ENCODE results near the gene PGGHG.
"Not testable (repeated sequence)": the region's sequence is repeated elsewhere in the genome, so short reads cannot be mapped to it uniquely, and the experiment has no call there.

The PGGHG gene

DNA sequence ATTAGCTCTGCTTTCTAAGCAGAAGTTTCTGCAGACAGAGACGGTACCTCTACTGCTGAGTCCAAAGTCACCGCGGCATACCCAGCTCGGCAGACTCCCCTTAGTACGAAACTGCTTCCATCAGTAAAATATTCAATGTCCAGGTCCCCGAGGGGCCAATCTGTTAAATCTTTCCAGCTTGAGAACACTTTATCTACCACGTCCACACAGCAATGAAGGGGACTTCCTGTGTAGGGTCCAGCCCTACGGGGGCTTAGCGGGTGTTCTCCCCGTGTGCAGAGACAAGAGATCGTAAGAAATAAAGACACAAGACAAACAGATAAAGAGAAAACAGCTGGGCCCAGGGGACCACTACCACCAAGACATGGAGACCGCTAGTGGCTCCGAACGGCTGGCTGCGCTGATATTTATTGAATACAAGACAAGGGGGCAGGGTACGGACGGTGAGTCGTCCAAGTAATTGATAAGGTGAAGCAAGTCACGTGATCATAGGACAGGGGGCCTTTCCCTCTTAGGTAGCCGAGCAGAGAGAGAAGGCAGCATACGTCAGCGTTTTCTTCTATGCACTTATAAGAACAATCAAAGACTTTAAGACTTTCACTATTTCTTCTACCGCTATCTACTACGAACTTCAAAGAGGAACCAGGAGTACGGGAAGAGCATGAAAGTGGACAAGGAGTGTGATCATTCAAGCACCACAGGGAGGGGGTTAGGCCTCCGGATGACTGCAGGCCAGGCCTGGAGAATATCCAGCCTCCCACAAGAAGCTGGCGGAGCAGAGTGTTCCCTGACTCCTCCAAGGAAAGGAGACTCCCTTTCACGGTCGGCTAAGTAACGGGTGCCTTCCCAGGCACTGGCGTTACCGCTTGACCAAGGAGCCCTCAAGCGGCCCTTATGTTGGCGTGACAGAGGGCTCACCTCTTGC is 35.9 kb downstream of the PGGHG start:
- peaks cover 18 to 21% of the 10 kb centered on the region in 2 donors for H3K4me1 ChIP-seq (ENCODE audit: control insufficient read depth in 1 of 2, insufficient read depth in 2 of 2, low read length in 2 of 2)
- H3K9ac ChIP-seq (ENCODE audit: low read depth in 1 of 2, low read length in 2 of 2), result not testable (repeated sequence)

DNA sequence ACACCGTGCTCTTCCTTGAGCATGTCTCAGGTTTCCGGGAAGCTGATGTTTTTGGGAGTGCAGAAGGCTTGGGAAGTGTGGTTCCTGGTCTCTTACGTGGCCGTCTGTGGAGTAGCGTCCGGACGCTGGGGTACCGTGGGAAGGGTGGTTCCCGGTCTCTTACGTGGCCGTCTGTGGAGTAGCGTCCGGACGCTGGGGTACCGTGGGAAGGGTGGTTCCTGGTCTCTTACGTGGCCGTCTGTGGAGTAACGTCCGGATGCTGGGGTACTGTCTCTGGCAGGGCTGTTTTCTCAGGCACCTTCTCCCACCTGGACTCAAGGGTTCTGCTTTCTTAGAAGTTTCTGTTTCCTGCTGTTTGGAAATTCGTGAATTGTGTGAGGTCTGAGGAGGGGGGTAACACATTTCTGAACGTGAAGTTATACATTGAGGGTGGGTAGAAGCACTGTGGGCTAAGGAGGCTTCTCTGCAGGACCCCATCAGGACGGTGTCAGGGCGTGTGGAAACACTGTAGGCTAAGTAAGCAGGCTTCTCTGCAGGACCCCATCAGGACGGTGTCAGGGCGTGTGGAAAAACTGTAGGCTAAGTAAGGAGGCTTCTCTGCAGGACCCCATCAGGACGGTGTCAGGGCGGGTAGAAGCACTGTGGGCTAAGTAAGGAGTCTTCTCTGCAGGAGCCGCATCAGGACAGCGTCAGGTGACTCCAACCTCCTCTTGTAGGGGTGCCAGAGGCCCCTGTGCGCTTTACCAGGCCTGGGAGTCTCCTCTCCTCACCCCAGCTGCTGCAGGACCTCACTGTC is 37.1 kb downstream of the PGGHG start:
- no peak overlapping the region for H3K4me3 ChIP-seq (ENCODE audit: low read depth in 1 of 2, low read length in 2 of 2)
- H3K9ac ChIP-seq (ENCODE audit: low read depth in 1 of 2, low read length in 2 of 2), result peak overlapping the region in 1 of 2 donors; percentile 38
- peak overlapping the region; percentile 75 for H3K27ac ChIP-seq (ENCODE audit: low read depth, low read length)
- H3K9me3 ChIP-seq (ENCODE audit: control insufficient read depth in 1 of 2, low read length in 2 of 2), result no peaks in the 10 kb centered on the region
- H3K27me3 ChIP-seq (ENCODE audit: control insufficient read depth in 1 of 2, insufficient read depth in 2 of 2, low read length in 2 of 2), result no peaks in the 10 kb centered on the region
- peaks cover 18 to 21% of the 10 kb centered on the region in 2 donors for H3K4me1 ChIP-seq (ENCODE audit: control insufficient read depth in 1 of 2, insufficient read depth in 2 of 2, low read length in 2 of 2)
- H3K36me3 ChIP-seq (ENCODE audit: control insufficient read depth in 1 of 2, insufficient read depth in 2 of 2, low read length in 2 of 2), result no peaks in the 10 kb centered on the region

More for the DNA sequence above, 35.9 kb downstream of the PGGHG start:
- not testable (repeated sequence) for H3K36me3 ChIP-seq (ENCODE audit: control insufficient read depth in 1 of 2, insufficient read depth in 2 of 2, low read length in 2 of 2); H3K9me3 ChIP-seq (ENCODE audit: control insufficient read depth in 1 of 2, low read length in 2 of 2); H3K27me3 ChIP-seq (ENCODE audit: control insufficient read depth in 1 of 2, insufficient read depth in 2 of 2, low read length in 2 of 2); H3K4me3 ChIP-seq (ENCODE audit: low read depth in 1 of 2, low read length in 2 of 2)
- peak overlapping the region; percentile 20 for H3K27ac ChIP-seq (ENCODE audit: low read depth, low read length)

DNA sequence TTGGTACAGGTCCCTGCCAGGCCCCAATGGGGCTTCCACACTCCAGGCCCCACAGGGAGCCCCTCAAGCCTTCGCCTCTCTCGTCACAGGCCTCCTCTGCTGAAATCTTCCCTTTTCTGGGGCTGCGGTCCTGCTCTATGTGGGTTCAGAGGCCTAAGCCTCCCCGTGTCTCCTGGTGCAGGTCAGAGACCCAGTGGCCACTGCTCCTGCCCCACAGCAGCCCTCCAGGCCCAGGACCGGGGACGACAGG is 37.6 kb downstream of the PGGHG start:
- no peaks in the 10 kb centered on the region for H3K27me3 ChIP-seq (ENCODE audit: control insufficient read depth in 1 of 2, insufficient read depth in 2 of 2, low read length in 2 of 2)

DNA sequence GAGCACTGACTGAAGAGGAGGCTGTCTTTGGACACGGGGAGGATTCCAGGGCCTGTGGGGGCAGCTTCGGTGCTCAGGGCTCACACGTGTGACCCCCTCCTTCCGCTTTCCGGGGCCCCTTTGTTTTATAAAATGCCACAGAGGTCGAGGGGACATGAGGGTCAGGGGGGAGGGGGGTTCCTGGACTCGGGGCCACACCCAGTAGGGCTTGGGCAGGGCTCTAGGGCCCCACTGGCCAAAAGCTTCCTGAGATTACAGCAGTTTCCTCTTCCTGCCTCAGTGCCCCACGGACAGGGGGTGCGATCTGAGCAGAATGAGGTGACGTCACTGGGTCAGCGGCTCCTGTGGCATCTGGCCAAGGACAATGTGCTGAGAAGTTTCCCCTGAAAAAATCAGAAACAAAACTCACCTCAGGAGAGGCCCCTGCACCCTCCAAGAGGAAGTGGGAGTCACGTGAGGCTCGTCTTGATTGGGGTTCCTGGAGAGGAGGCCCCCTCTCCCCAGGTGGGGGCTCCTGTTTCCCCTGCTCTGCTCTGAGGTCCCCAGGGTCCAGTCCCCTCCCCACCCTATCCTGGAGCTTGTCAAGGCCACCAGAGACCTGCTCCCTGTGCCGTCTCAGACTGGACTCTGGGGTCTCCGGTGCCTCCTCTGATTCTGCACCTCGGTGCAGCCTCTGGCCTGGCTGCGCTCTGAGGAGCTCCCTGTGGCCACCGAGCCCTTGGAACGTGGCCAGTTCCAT is 38.1 kb downstream of the PGGHG start:
- Histone ChIP-seq H3K27ac (ENCODE audit: low read depth, low read length) (peak overlapping the region; percentile 75), H3K4me1 (ENCODE audit: control insufficient read depth in 1 of 2, insufficient read depth in 2 of 2, low read length in 2 of 2) (peaks cover 21 to 23% of the 10 kb centered on the region in 2 donors), H3K9me3 (ENCODE audit: control insufficient read depth in 1 of 2, low read length in 2 of 2) (no peaks in the 10 kb centered on the region), H3K27me3 (ENCODE audit: control insufficient read depth in 1 of 2, insufficient read depth in 2 of 2, low read length in 2 of 2) (no peaks in the 10 kb centered on the region), H3K9ac (ENCODE audit: low read depth in 1 of 2, low read length in 2 of 2) (peak overlapping the region in 1 of 2 donors; percentile 38), H3K36me3 (ENCODE audit: control insufficient read depth in 1 of 2, insufficient read depth in 2 of 2, low read length in 2 of 2) (no peaks in the 10 kb centered on the region), H3K4me3 (ENCODE audit: low read depth in 1 of 2, low read length in 2 of 2) (no peak overlapping the region)

More for the DNA sequence above, 37.6 kb downstream of the PGGHG start:
- no peaks in the 10 kb centered on the region for H3K36me3 ChIP-seq (ENCODE audit: control insufficient read depth in 1 of 2, insufficient read depth in 2 of 2, low read length in 2 of 2)
- H3K9me3 ChIP-seq (ENCODE audit: control insufficient read depth in 1 of 2, low read length in 2 of 2), result no peaks in the 10 kb centered on the region
- peak overlapping the region in 1 of 2 donors; percentile 38 for H3K9ac ChIP-seq (ENCODE audit: low read depth in 1 of 2, low read length in 2 of 2)
- H3K4me3 ChIP-seq (ENCODE audit: low read depth in 1 of 2, low read length in 2 of 2), result no peak overlapping the region
- H3K27ac ChIP-seq (ENCODE audit: low read depth, low read length), result peak overlapping the region; percentile 75
- H3K4me1 ChIP-seq (ENCODE audit: control insufficient read depth in 1 of 2, insufficient read depth in 2 of 2, low read length in 2 of 2), result peaks cover 21 to 23% of the 10 kb centered on the region in 2 donors

DNA sequence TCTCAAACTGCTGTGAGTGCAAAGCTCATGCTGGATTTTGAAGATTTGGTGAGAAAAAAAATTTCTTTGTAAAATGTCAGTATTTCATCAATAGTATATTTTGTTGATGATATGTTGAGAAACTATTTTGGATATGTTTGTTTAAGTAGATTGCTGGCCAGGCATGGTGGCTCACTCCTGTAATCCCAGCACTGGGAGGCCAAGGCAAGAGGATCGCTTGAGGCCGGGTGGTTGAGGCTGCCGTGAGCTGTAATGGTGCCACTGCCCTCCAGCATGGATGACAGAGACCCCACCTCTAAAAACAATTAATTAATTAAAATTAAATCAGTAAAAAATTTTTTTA is 38.6 kb downstream of the PGGHG start:
- peak overlapping the region; percentile 73 for H3K27ac ChIP-seq (ENCODE audit: low read depth, low read length)
- H3K4me3 ChIP-seq (ENCODE audit: low read depth in 1 of 2, low read length in 2 of 2), result no peak overlapping the region
- H3K36me3 ChIP-seq (ENCODE audit: control insufficient read depth in 1 of 2, insufficient read depth in 2 of 2, low read length in 2 of 2), result no peaks in the 10 kb centered on the region
- no peaks in the 10 kb centered on the region for H3K9me3 ChIP-seq (ENCODE audit: control insufficient read depth in 1 of 2, low read length in 2 of 2)
- H3K27me3 ChIP-seq (ENCODE audit: control insufficient read depth in 1 of 2, insufficient read depth in 2 of 2, low read length in 2 of 2), result no peaks in the 10 kb centered on the region
- H3K4me1 ChIP-seq (ENCODE audit: control insufficient read depth in 1 of 2, insufficient read depth in 2 of 2, low read length in 2 of 2), result peaks cover 21 to 23% of the 10 kb centered on the region in 2 donors
- H3K9ac ChIP-seq (ENCODE audit: low read depth in 1 of 2, low read length in 2 of 2), result peak overlapping the region in 1 of 2 donors; percentile 38

DNA sequence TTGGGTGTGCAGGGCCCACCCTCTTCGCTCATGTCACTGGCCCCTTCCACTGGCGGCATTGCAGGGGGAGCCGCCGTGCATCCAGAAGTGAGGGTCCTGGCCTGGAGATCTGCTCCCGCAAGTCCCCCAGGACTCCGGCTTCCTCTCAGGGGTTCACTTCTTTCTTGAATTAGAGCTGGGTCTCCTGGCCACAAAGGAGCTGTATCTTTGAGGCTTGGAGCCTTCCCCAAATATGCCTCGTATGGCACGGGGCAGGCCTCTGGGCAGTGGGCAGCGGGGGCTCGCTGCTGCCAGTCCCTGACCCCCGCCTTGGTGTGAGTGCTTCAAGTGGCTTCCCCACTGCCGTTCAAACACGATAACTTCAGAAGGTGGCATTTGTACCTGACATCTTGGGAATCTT is 39.1 kb downstream of the PGGHG start:
- H3K9ac ChIP-seq (ENCODE audit: low read depth in 1 of 2, low read length in 2 of 2), result no peak overlapping the region
- no peaks in the 10 kb centered on the region for H3K9me3 ChIP-seq (ENCODE audit: control insufficient read depth in 1 of 2, low read length in 2 of 2)
- H3K27ac ChIP-seq (ENCODE audit: low read depth, low read length), result no peak overlapping the region
- peaks cover 21 to 23% of the 10 kb centered on the region in 2 donors for H3K4me1 ChIP-seq (ENCODE audit: control insufficient read depth in 1 of 2, insufficient read depth in 2 of 2, low read length in 2 of 2)
- no peak overlapping the region for H3K4me3 ChIP-seq (ENCODE audit: low read depth in 1 of 2, low read length in 2 of 2)
- H3K27me3 ChIP-seq (ENCODE audit: control insufficient read depth in 1 of 2, insufficient read depth in 2 of 2, low read length in 2 of 2), result no peaks in the 10 kb centered on the region
- no peaks in the 10 kb centered on the region for H3K36me3 ChIP-seq (ENCODE audit: control insufficient read depth in 1 of 2, insufficient read depth in 2 of 2, low read length in 2 of 2)

DNA sequence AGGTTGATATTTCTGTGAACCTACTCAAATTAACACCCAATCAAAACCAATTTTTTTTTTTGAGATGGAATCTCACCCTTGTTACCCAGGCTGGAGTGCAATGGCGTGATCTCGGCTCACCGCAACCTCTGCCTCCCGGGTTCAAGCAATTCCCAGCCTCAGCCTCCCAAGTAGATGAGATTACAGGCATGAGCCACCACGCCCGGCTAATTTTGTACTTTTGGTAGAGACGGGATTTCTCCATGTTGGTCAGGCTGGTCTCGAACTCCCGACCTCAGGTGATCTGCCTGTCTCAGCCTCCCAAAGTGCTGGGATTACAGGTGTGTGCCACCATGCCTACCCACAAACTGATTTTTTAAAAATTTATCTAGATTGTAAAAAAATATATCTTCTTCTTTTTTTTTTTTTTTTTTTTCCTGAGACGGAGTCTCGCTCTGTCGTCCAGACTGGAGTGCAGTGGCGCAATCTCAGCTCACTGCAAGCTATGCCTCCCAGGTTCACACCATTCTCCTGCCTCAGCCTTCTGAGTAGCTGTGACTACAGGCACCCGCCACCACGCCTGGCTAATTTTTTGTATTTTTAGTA is 39.7 kb downstream of the PGGHG start:
- peaks cover 21 to 23% of the 10 kb centered on the region in 2 donors for H3K4me1 ChIP-seq (ENCODE audit: control insufficient read depth in 1 of 2, insufficient read depth in 2 of 2, low read length in 2 of 2)
- H3K4me3 ChIP-seq (ENCODE audit: low read depth in 1 of 2, low read length in 2 of 2); H3K9ac ChIP-seq (ENCODE audit: low read depth in 1 of 2, low read length in 2 of 2); H3K36me3 ChIP-seq (ENCODE audit: control insufficient read depth in 1 of 2, insufficient read depth in 2 of 2, low read length in 2 of 2); H3K27ac ChIP-seq (ENCODE audit: low read depth, low read length); H3K9me3 ChIP-seq (ENCODE audit: control insufficient read depth in 1 of 2, low read length in 2 of 2); H3K27me3 ChIP-seq (ENCODE audit: control insufficient read depth in 1 of 2, insufficient read depth in 2 of 2, low read length in 2 of 2): not testable (repeated sequence)

DNA sequence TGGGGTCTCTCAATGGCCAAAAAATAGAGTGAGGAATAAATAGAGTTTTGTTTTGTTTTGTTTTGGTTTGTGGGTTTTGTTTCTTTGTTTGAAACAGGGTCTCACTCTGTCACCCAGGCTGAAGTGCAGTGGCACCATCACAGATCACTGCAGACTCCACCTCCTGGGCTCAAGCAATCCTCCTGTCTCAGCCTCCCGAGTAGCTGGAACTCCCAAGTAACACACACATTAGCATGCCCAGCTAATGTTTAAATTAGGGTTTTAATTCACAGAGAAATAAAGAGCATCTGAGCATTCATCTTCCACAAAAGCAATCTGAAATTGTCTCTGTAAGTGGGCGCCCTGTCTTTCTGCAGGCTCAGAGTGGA is 40.9 kb downstream of the PGGHG start:
- Histone ChIP-seq H3K4me3 (ENCODE audit: low read depth in 1 of 2, low read length in 2 of 2) (no peak overlapping the region), H3K27me3 (ENCODE audit: control insufficient read depth in 1 of 2, insufficient read depth in 2 of 2, low read length in 2 of 2) (no peaks in the 10 kb centered on the region), H3K4me1 (ENCODE audit: control insufficient read depth in 1 of 2, insufficient read depth in 2 of 2, low read length in 2 of 2) (peaks cover 15 to 23% of the 10 kb centered on the region in 2 donors), H3K9ac (ENCODE audit: low read depth in 1 of 2, low read length in 2 of 2) (no peak overlapping the region), H3K9me3 (ENCODE audit: control insufficient read depth in 1 of 2, low read length in 2 of 2) (no peaks in the 10 kb centered on the region), H3K27ac (ENCODE audit: low read depth, low read length) (no peak overlapping the region), H3K36me3 (ENCODE audit: control insufficient read depth in 1 of 2, insufficient read depth in 2 of 2, low read length in 2 of 2) (no peaks in the 10 kb centered on the region)

DNA sequence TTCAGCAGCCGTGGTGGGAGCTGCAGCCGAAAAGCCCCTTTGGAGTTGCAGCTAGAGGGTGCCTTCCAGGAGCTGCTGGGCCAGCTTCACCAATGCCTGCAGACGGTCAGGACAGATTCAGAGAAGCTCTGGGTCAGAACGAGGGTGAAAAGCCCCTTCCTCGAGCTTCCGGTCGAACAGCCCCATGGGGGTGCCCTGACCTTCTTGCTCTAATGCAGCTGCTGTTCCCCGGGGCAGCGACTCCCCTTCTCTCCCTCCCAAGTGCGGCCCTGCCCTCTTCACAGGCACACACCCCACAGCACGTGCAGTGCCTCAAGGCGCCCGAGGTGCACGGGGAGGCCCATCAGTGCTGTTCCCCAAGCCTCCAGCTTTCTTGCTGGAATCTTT is 41.4 kb downstream of the PGGHG start:
- H3K36me3 ChIP-seq (ENCODE audit: control insufficient read depth in 1 of 2, insufficient read depth in 2 of 2, low read length in 2 of 2), result no peaks in the 10 kb centered on the region
- no peak overlapping the region for H3K27ac ChIP-seq (ENCODE audit: low read depth, low read length)
- no peaks in the 10 kb centered on the region for H3K9me3 ChIP-seq (ENCODE audit: control insufficient read depth in 1 of 2, low read length in 2 of 2)
- no peak overlapping the region for H3K4me3 ChIP-seq (ENCODE audit: low read depth in 1 of 2, low read length in 2 of 2)
- H3K9ac ChIP-seq (ENCODE audit: low read depth in 1 of 2, low read length in 2 of 2), result no peak overlapping the region
- no peaks in the 10 kb centered on the region for H3K27me3 ChIP-seq (ENCODE audit: control insufficient read depth in 1 of 2, insufficient read depth in 2 of 2, low read length in 2 of 2)
- peaks cover 14 to 23% of the 10 kb centered on the region in 2 donors for H3K4me1 ChIP-seq (ENCODE audit: control insufficient read depth in 1 of 2, insufficient read depth in 2 of 2, low read length in 2 of 2)

All from duodenal mucosa (tissue), 2 donors.